ENCODE data around the gene MR1. TPM values are rescaled to one million over a fixed set of nuclear protein-coding genes. Genes with fewer than 3 reads are reported as not detected.

Gene MR1
- polyA plus RNA-seq, 1 donor (not counting 4 experiments of a cell fraction or from before 2014, with no cell fraction given) = 32.3 TPM

DNA sequence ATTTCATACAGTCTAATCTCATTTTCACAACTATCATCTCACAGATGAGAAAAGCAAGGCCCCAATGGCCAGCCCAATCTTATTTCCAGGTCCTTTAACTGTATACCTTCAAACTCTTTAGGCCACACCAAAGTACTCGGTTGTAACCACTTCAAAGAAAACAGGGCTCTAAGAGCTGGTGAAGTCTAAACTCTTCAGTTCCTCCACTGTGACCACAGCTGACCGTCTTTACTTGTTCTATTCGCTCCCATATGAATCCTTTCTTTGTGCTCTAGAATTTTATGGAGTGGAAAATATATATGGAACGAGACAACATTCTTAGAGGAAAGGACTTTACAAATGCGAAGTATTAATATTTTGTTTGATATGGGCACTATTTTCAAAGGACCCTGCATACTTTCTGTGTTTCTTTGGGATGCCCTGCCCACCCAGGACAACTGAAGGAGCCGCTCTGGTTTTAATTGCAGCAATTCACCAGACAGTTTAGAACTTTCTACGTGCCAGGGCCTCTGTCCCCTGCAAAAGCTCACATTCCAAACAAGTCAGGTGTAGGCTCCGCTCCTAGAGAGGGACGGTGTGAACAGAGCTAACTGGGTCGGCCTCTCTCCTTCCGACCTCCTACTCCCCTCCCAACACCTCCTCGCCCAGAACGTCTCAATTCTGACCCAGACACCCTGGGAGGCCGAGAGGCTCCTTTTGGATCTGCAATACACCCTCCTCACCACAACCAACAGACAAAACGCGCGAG, 70.4 kb downstream of the MR1 start:
- TF ChIP-seq, protein P1, sequence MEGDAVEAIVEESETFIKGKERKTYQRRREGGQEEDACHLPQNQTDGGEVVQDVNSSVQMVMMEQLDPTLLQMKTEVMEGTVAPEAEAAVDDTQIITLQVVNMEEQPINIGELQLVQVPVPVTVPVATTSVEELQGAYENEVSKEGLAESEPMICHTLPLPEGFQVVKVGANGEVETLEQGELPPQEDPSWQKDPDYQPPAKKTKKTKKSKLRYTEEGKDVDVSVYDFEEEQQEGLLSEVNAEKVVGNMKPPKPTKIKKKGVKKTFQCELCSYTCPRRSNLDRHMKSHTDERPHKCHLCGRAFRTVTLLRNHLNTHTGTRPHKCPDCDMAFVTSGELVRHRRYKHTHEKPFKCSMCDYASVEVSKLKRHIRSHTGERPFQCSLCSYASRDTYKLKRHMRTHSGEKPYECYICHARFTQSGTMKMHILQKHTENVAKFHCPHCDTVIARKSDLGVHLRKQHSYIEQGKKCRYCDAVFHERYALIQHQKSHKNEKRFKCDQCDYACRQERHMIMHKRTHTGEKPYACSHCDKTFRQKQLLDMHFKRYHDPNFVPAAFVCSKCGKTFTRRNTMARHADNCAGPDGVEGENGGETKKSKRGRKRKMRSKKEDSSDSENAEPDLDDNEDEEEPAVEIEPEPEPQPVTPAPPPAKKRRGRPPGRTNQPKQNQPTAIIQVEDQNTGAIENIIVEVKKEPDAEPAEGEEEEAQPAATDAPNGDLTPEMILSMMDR (optimal IDR thresholded peaks at IDR 0.05 in 1 of 3, IDR thresholded peaks at IDR 0.05 in 1 of 3, conservative IDR thresholded peaks at IDR 0.05 in 1 of 3; ENCODE audit: extremely low read depth in 1 of 3, insufficient read depth in 2 of 3, low read length in 3 of 3) = peak; percentile 13 to 30 (median 28)
- TF ChIP-seq EZH2 (IDR thresholded peaks at IDR 0.05; ENCODE audit: low read length) = no peak
- H3K4me1 ChIP-seq (ENCODE audit: control insufficient read depth, extremely low read depth, insufficient read depth, low read length) = peaks cover 66% of the 10 kb centered on the region

DNA sequence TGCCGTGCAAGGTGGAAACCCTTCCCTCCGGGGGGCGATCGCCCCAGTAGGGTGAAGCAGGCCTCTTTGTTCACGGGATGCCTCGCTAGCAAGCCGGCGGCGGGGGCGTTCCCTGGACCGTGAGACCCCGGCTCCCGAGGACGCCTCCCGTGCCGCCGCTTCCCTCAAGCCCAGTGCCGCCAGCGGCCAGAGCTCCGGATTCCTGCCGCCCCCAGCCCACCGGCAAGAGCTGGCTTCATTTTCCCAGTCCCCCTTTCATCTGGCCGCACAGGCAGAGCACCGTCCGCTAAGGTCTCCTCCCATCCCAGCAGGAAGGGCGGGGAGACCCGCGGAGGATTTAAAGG, 71.0 kb downstream of the MR1 start:
- H3K4me1 ChIP-seq (ENCODE audit: control insufficient read depth, extremely low read depth, insufficient read depth, low read length) = peaks cover 61% of the 10 kb centered on the region
- no peak for FAIRE-seq

More for the DNA sequence above, 70.4 kb downstream of the MR1 start:
- no peaks in the 10 kb centered on the region for H3K9me3 ChIP-seq (ENCODE audit: control insufficient read depth, low read depth, low read length)
- no peak for FAIRE-seq
- H3K9me1 ChIP-seq (ENCODE audit: control insufficient read depth, extremely low read depth, insufficient read depth, low read length) = no peaks in the 10 kb centered on the region
- no peaks in the 10 kb centered on the region for H3K79me2 ChIP-seq (ENCODE audit: control insufficient read depth, insufficient read depth, low read length)
- H3K4me3 ChIP-seq (ENCODE audit: control insufficient read depth in 2 of 3, extremely low read depth in 1 of 3, insufficient read depth in 2 of 3, low read depth in 1 of 3, low read length in 3 of 3) = peak overlapping the region; percentile 64 to 77 (median 66)
- H3K27me3 ChIP-seq (ENCODE audit: control insufficient read depth, extremely low read depth, insufficient read depth, low read length) = no peaks in the 10 kb centered on the region
- H3K9ac ChIP-seq (ENCODE audit: control insufficient read depth, extremely low read depth, insufficient read depth, low read length) = peak overlapping the region; percentile 83
- no peaks in the 10 kb centered on the region for H3K36me3 ChIP-seq (ENCODE audit: control insufficient read depth in 2 of 2, extremely low read depth in 1 of 2, insufficient read depth in 2 of 2, low read length in 2 of 2)
- H2AFZ ChIP-seq (ENCODE audit: control insufficient read depth, low read length) = peak overlapping the region; percentile 32
- DNase-seq (ENCODE audit: low read depth, low spot score) = no peak
- dilution Hi-C loops (cut with MboI; ENCODE audit: extremely low pct_ligation_motif_present, low sequenced_read_pairs) = no loop called here
- H3K27ac ChIP-seq (ENCODE audit: control insufficient read depth, insufficient read depth, low read length) = peak overlapping the region; percentile 65
- peak overlapping the region; percentile 90 for H3K4me2 ChIP-seq (ENCODE audit: control insufficient read depth, extremely low read depth, insufficient read depth, low read depth, low read length)
- no peaks in the 10 kb centered on the region for H4K20me1 ChIP-seq (ENCODE audit: control insufficient read depth, extremely low read depth, insufficient read depth, low read length)

More for the DNA sequence above, 71.0 kb downstream of the MR1 start:
- no peak for TF ChIP-seq EZH2 (IDR thresholded peaks at IDR 0.05; ENCODE audit: low read length)
- TF ChIP-seq, protein P1 (optimal IDR thresholded peaks at IDR 0.05 in 1 of 3, IDR thresholded peaks at IDR 0.05 in 1 of 3, conservative IDR thresholded peaks at IDR 0.05 in 1 of 3; ENCODE audit: extremely low read depth in 1 of 3, insufficient read depth in 2 of 3, low read length in 3 of 3) = peak in 1 of 3 experiments; percentile 5
- Histone ChIP-seq H3K4me2 (ENCODE audit: control insufficient read depth, extremely low read depth, insufficient read depth, low read depth, low read length) (peak overlapping the region; percentile 90), H3K27me3 (ENCODE audit: control insufficient read depth, extremely low read depth, insufficient read depth, low read length) (no peaks in the 10 kb centered on the region), H3K4me3 (ENCODE audit: control insufficient read depth in 2 of 3, extremely low read depth in 1 of 3, insufficient read depth in 2 of 3, low read depth in 1 of 3, low read length in 3 of 3) (peak overlapping the region; percentile 64 to 77 (median 66)), H4K20me1 (ENCODE audit: control insufficient read depth, extremely low read depth, insufficient read depth, low read length) (no peaks in the 10 kb centered on the region), H3K9me3 (ENCODE audit: control insufficient read depth, low read depth, low read length) (no peaks in the 10 kb centered on the region), H3K9me1 (ENCODE audit: control insufficient read depth, extremely low read depth, insufficient read depth, low read length) (no peaks in the 10 kb centered on the region), H3K79me2 (ENCODE audit: control insufficient read depth, insufficient read depth, low read length) (no peaks in the 10 kb centered on the region), H3K27ac (ENCODE audit: control insufficient read depth, insufficient read depth, low read length) (peak overlapping the region; percentile 65), H2AFZ (ENCODE audit: control insufficient read depth, low read length) (peak overlapping the region; percentile 32), H3K36me3 (ENCODE audit: control insufficient read depth in 2 of 2, extremely low read depth in 1 of 2, insufficient read depth in 2 of 2, low read length in 2 of 2) (no peaks in the 10 kb centered on the region), H3K9ac (ENCODE audit: control insufficient read depth, extremely low read depth, insufficient read depth, low read length) (peak overlapping the region; percentile 83)
- dilution Hi-C loops (cut with MboI; ENCODE audit: extremely low pct_ligation_motif_present, low sequenced_read_pairs) = no loop called here
- no peak for DNase-seq (ENCODE audit: low read depth, low spot score)
